MG63 (cell line): Measurements from ENCODE around the gene SHC4. TPM values are rescaled to one million over a fixed set of nuclear protein-coding genes. Genes with fewer than 3 reads are reported as not detected.
"Not testable (repeated sequence)": the region's sequence is repeated elsewhere in the genome, so short reads cannot be mapped to it uniquely, and the experiment has no call there.

ENCODE experiments used
- DNase-seq: peaks from one replicate; pipeline ENCODE4 v3.0.0-alpha.2; 2020
- H3K27me3 ChIP-seq: fragments of 250-450 bp; sonication (Bioruptor Pico); 2 replicates; pipeline ENCODE4 v1.5.1; 2020; ENCODE audit warnings: mild to moderate bottlenecking, moderate library complexity
- H3K36me3 ChIP-seq: fragments of 250-450 bp; sonication (Bioruptor Pico); 2 replicates; pipeline ENCODE4 v1.5.1; 2020; ENCODE audit warnings: mild to moderate bottlenecking, moderate library complexity
- H3K4me3 ChIP-seq: fragments of 250-450 bp; sonication (Bioruptor Pico); 2 replicates; pipeline ENCODE4 v1.5.1; 2020; ENCODE audit warnings: mild to moderate bottlenecking, moderate library complexity
- H3K9me3 ChIP-seq: fragments of 250-450 bp; sonication (Bioruptor Pico); 2 replicates; pipeline ENCODE4 v1.5.1; 2020; ENCODE audit warnings: mild to moderate bottlenecking, moderate library complexity
- total RNA-seq: library from RNA; depleted of rRNA; stranded (reverse); fragments of >200 nt; shearing (Covaris generic); gene quantifications from 2 replicates; pipeline ENCODE4 v1.2.3, GENCODE V29; 2014; ENCODE audit warnings: low replicate concordance

Gene SHC4
- total RNA-seq, 1 experiment from 2014 or later, result not detected

DNA sequence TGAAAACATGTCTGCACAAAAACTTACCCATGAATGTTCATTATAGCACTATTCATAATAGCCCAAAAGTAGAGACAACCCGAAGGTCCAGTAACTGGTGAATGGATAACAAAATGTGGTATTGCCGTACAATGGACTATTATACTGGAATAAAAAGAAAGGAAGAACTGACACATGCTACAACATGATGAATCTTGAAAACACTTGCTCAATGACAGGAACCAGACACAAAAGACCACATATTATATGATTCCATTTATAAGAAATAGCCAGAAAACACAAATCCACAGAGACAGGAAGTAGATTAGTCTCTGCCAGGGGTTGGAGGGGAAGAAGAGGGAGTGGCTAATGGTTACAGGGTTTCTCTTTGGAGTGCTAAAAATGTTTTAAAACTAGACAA, 18.3 kb downstream of the SHC4 start:
- no peaks in the 10 kb centered on the region for H3K27me3 ChIP-seq
- H3K4me3 ChIP-seq, result no peak overlapping the region
- H3K36me3 ChIP-seq, result no peaks in the 10 kb centered on the region
- DNase-seq, result no peak
- H3K9me3 ChIP-seq, result no peaks in the 10 kb centered on the region

DNA sequence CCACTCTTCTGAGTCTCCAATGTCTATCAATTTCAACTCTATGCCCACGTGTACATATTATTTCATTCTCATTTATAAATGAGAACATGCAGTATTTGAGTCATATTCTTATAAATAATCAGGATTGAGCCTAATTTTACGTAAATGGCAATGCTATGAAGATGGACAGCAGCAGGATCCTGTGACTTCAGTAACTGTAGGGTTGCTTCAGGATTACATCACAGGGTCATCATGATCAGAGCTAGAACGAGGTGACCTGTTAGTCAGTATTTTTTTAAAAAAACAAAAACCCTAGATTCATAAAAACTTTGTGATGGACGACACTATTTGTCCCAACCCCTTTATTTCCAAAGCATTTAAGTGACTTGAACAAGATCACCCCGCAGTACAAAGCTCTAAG, 21.8 kb downstream of the SHC4 start:
- Histone ChIP-seq H3K27me3 (no peaks in the 10 kb centered on the region), H3K9me3 (no peaks in the 10 kb centered on the region), H3K4me3 (no peak overlapping the region), H3K36me3 (no peaks in the 10 kb centered on the region)
- DNase-seq, result no peak

- H3K36me3 ChIP-seq, result no peaks in the 10 kb centered on the region
- H3K4me3 ChIP-seq, result no peak overlapping the region
- H3K27me3 ChIP-seq, result no peaks in the 10 kb centered on the region
- H3K9me3 ChIP-seq, result no peaks in the 10 kb centered on the region
- no peak for DNase-seq
Observed at GRCh38 chr15:48940508-48940907, 23.2 kb downstream of the SHC4 start.

- no peak overlapping the region for H3K4me3 ChIP-seq
- no peaks in the 10 kb centered on the region for H3K9me3 ChIP-seq
- no peaks in the 10 kb centered on the region for H3K36me3 ChIP-seq
- peak; percentile 70 for DNase-seq
- H3K27me3 ChIP-seq, result no peaks in the 10 kb centered on the region
Observed at GRCh38 chr15:48939648-48940047, 24.1 kb downstream of the SHC4 start.

- H3K27me3 ChIP-seq, result no peaks in the 10 kb centered on the region
- no peaks in the 10 kb centered on the region for H3K9me3 ChIP-seq
- H3K4me3 ChIP-seq, result no peak overlapping the region
- H3K36me3 ChIP-seq, result no peaks in the 10 kb centered on the region
- no peak for DNase-seq
Observed at GRCh38 chr15:48937886-48938285, 25.8 kb downstream of the SHC4 start.

- Histone ChIP-seq H3K36me3 (no peaks in the 10 kb centered on the region), H3K9me3 (no peaks in the 10 kb centered on the region), H3K27me3 (no peaks in the 10 kb centered on the region), H3K4me3 (no peak overlapping the region)
- no peak for DNase-seq
Observed at GRCh38 chr15:48936666-48937065, 27.1 kb downstream of the SHC4 start.

- no peak for DNase-seq
- Histone ChIP-seq H3K4me3 (no peak overlapping the region), H3K27me3 (no peaks in the 10 kb centered on the region), H3K36me3 (no peaks in the 10 kb centered on the region), H3K9me3 (no peaks in the 10 kb centered on the region)
Observed at GRCh38 chr15:48935236-48935635, 28.5 kb downstream of the SHC4 start.

DNA sequence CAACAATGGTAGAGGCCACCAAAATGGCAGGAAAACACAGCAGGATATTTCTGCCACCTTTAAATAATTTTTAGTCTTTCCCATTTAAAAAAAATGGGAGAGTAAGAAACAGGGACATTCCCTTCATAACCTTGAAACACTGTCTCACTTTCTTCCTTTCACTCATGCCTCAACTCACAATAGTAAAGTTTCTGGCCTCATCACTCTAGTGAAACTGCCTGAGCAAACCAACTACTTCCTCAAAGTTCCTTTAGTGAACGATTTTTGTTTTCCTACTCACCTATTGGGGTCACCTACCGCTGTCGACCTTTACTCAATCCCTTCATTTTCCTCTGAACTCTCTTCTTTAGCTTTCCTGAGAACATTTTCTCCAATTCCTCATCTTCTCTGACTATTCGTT, 33.0 kb downstream of the SHC4 start:
- H3K36me3 ChIP-seq, result no peaks in the 10 kb centered on the region
- no peak for DNase-seq
- H3K9me3 ChIP-seq, result no peaks in the 10 kb centered on the region
- H3K27me3 ChIP-seq, result no peaks in the 10 kb centered on the region
- H3K4me3 ChIP-seq, result no peak overlapping the region

- no peak for DNase-seq
- H3K4me3 ChIP-seq, result no peak overlapping the region
- H3K36me3 ChIP-seq, result no peaks in the 10 kb centered on the region
Observed at GRCh38 chr15:48929661-48930060, 34.1 kb downstream of the SHC4 start.

DNA sequence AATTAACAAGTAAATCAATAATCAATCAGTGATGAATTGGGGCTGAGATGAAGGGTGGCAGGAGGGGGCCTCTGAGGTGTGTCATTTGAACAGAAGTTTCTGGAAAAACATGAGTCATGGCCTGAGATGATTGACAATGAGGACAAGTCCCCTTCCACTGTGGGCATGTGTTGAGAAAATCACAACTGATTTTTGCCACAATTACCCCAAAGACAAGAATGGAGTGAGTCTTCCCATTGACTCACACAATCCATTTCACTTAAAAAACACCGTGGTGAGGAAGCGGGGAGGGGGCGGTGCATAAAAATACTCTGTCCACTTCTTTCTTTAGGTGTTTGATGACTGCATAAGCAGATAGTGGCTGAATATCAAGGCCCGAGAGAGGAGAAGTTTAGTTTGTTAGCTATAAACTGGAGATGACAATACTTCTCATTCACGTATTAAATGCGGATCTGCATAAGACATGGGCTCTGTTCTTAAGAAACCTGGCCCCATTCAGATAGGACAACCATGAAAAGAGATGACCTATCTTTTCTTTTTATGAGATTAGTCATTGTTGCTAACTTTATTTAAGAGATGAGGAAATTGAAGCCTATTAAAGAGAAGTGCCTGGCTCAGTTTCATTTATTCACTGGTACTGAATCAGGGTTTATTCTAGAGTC, 34.7 kb downstream of the SHC4 start:
- H3K27me3 ChIP-seq, result no peaks in the 10 kb centered on the region
- H3K9me3 ChIP-seq, result no peaks in the 10 kb centered on the region
- DNase-seq, result no peak
- H3K4me3 ChIP-seq, result no peak overlapping the region
- H3K36me3 ChIP-seq, result no peaks in the 10 kb centered on the region

More at GRCh38 chr15:48929661-48930060, 34.1 kb downstream of the SHC4 start:
- H3K9me3 ChIP-seq, result no peaks in the 10 kb centered on the region
- no peaks in the 10 kb centered on the region for H3K27me3 ChIP-seq

DNA sequence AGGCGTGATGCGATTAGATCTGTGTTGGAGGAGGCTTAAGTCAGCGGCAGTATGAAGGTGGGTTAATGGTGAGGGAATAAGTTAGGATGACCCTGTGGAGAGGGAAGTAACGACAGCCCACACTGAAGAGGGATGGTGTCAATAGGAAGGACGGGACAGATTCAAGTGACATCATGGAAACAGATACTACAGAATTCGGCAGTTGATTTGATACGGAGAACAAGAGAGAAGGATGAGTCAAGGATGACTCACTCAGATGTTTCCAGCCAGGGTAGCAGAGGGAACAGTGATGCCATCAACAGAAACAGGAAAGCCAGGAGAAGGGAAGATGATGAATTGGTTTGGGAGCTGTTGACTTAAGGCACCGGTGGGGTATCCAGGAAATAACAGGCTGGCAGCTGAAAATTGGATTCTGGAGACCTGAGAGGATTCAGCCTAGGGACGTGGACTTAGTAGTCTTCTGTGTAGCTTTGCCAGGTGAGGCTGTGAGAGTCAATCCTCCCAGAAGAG, 38.0 kb downstream of the SHC4 start:
- H3K9me3 ChIP-seq, result no peaks in the 10 kb centered on the region
- DNase-seq, result peak; percentile 73
- H3K27me3 ChIP-seq, result no peaks in the 10 kb centered on the region
- H3K4me3 ChIP-seq, result no peak overlapping the region
- no peaks in the 10 kb centered on the region for H3K36me3 ChIP-seq

- no peaks in the 10 kb centered on the region for H3K9me3 ChIP-seq
- no peaks in the 10 kb centered on the region for H3K27me3 ChIP-seq
- H3K36me3 ChIP-seq, result no peaks in the 10 kb centered on the region
- no peak for DNase-seq
- H3K4me3 ChIP-seq, result no peak overlapping the region
Observed at GRCh38 chr15:48924528-48925393, 39.0 kb downstream of the SHC4 start.

DNA sequence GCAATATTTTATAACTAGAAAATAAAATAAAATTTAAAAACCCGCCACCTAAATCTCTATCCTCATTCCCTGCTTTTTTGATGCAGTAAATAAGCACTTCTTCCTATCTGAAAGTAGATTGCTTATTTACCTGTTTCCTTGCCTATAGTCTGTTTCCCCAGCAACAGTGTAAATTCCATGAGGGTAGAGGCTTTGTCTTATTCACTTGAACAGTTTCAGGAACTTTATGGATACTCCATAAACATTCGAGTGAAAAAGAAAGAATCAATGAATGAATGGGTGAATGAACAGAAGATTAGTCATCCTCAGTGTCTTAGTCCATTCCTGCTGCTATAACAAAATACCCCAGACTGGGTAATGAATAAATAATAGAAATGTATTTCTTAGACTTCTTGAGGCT, 41.7 kb downstream of the SHC4 start:
- Histone ChIP-seq H3K4me3 (no peak overlapping the region), H3K27me3 (no peaks in the 10 kb centered on the region; the same call in 1 of the 2 replicates), H3K36me3 (no peaks in the 10 kb centered on the region), H3K9me3 (no peaks in the 10 kb centered on the region)
- no peak for DNase-seq

GRCh38 chr15:48916721-48917120, 47.0 kb downstream of the SHC4 start:
- H3K36me3 ChIP-seq, result no peaks in the 10 kb centered on the region
- no peak for DNase-seq
- H3K27me3 ChIP-seq, result no peaks in the 10 kb centered on the region; the same call in 1 of the 2 replicates
- H3K9me3 ChIP-seq, result no peaks in the 10 kb centered on the region
- no peak overlapping the region for H3K4me3 ChIP-seq

DNA sequence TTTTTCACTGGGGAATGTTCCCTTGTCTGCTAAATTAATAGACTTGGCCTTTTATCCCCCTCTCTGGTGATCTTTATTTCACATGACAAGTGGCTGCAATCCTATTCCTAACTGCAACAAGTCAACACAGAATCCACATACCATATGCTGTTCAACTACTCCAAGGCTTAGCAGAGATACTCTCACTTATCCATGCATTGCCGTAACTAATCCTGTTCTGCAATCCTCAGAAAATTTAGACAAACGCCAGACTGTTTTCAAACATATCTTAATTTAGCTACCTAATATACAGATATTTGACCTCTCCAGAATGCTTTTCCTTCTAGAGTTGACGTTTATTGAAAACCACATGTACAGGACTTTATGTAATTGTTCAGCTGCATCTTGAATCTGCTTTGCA, 47.9 kb downstream of the SHC4 start:
- peaks cover under 1% of the 10 kb centered on the region; the same call in 1 of the 2 replicates for H3K27me3 ChIP-seq
- H3K4me3 ChIP-seq, result no peak overlapping the region
- DNase-seq, result no peak
- H3K9me3 ChIP-seq, result no peaks in the 10 kb centered on the region
- H3K36me3 ChIP-seq, result no peaks in the 10 kb centered on the region

DNA sequence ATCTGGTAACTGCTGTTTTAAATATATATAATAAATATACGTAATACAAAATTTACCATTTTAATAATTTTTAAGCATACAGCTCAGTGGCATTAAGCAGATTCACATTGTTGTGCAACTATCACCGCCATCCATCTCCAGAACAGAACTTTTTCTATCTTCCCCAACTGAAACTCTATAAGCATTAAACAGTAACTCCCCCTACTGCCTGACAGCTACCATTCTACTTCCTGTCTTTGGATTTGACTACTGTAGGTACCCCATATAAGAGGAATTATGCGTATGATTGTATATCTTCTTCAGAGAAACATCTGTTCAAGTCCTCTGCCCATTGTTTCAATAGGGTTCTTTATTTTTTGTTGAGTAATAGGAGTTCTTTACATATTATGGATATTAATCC, 49.0 kb downstream of the SHC4 start:
- H3K9me3 ChIP-seq, result no peaks in the 10 kb centered on the region
- no peak for DNase-seq
- H3K36me3 ChIP-seq, result no peaks in the 10 kb centered on the region
- peaks cover 2% of the 10 kb centered on the region; the same call in 1 of the 2 replicates for H3K27me3 ChIP-seq
- no peak overlapping the region for H3K4me3 ChIP-seq

- no peak for DNase-seq
- Histone ChIP-seq H3K27me3 (peaks cover 2% of the 10 kb centered on the region; the same call in 1 of the 2 replicates), H3K4me3 (no peak overlapping the region), H3K9me3 (no peaks in the 10 kb centered on the region), H3K36me3 (no peaks in the 10 kb centered on the region)
Observed at GRCh38 chr15:48913141-48913540, 50.6 kb downstream of the SHC4 start.

DNA sequence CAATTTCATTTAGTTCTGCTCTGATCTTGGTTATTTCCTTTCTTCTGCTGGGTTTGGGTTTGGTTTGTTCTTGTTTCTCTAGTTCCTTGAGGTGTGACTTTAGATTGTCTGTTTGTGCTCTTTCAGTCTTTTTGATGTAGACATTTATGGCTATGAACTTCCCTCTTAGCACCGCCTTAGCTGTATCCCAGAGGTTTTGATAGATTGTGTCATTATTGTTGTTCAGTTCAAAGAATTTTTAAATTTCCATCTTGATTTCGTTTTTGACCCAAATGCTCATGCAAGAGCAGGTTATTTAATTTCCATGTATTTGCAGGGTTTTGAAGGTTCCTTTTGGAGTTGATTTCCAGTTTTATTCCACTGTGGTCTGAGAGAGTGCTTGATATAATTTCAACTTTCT, 53.2 kb downstream of the SHC4 start:
- not testable (repeated sequence) for DNase-seq, H3K9me3 ChIP-seq, H3K27me3 ChIP-seq, H3K4me3 ChIP-seq, H3K36me3 ChIP-seq
